ENCODE data around the gene HCRTR2. TPM values are rescaled to one million over a fixed set of nuclear protein-coding genes. Genes with fewer than 3 reads are reported as not detected.
"Not testable (repeated sequence)": the region's sequence is repeated elsewhere in the genome, so short reads cannot be mapped to it uniquely, and the experiment has no call there.

The HCRTR2 gene
- total and polyA plus RNA-seq, 2 experiments from 2014 or later = not detected

GRCh38 chr6:55141611-55142010 lies 32.7 kb upstream of the HCRTR2 start:
- no peaks in the 10 kb centered on the region for H3K36me3 ChIP-seq
- no peaks in the 10 kb centered on the region for H3K4me1 ChIP-seq (ENCODE audit: low read depth)
- no peaks in the 10 kb centered on the region for H3K27me3 ChIP-seq
- no peak for DNase-seq (ENCODE audit: low read depth in 1 of 2, low spot score in 1 of 2)
- H3K27ac ChIP-seq = no peak overlapping the region
- no peaks in the 10 kb centered on the region for H3K9me3 ChIP-seq (ENCODE audit: low read depth)
- H3K4me3 ChIP-seq = no peak overlapping the region
- no peak for TF ChIP-seq CTCF (IDR thresholded peaks at IDR 0.05; ENCODE audit: low read depth, low read length)

GRCh38 chr6:55142610-55143009 lies 31.7 kb upstream of the HCRTR2 start:
- no peak for TF ChIP-seq CTCF (IDR thresholded peaks at IDR 0.05; ENCODE audit: low read depth, low read length)
- no peak for DNase-seq (ENCODE audit: low read depth in 1 of 2, low spot score in 1 of 2)

GRCh38 chr6:55153284-55153683 lies 21.0 kb upstream of the HCRTR2 start:
- no peak for TF ChIP-seq CTCF (IDR thresholded peaks at IDR 0.05; ENCODE audit: low read depth, low read length)
- no peak overlapping the region for H3K27ac ChIP-seq
- DNase-seq (ENCODE audit: low read depth in 1 of 2, low spot score in 1 of 2) = no peak
- H3K4me3 ChIP-seq = no peak overlapping the region
- no peaks in the 10 kb centered on the region for H3K4me1 ChIP-seq (ENCODE audit: low read depth)
- H3K27me3 ChIP-seq = no peaks in the 10 kb centered on the region
- H3K36me3 ChIP-seq = no peaks in the 10 kb centered on the region
- H3K9me3 ChIP-seq (ENCODE audit: low read depth) = no peaks in the 10 kb centered on the region

More at GRCh38 chr6:55142610-55143009, 31.7 kb upstream of the HCRTR2 start:
- Histone ChIP-seq H3K27ac (no peak overlapping the region), H3K36me3 (no peaks in the 10 kb centered on the region), H3K4me1 (ENCODE audit: low read depth) (no peaks in the 10 kb centered on the region), H3K4me3 (no peak overlapping the region), H3K27me3 (no peaks in the 10 kb centered on the region), H3K9me3 (ENCODE audit: low read depth) (no peaks in the 10 kb centered on the region)

GRCh38 chr6:55158784-55159183 lies 15.5 kb upstream of the HCRTR2 start:
- H3K9me3 ChIP-seq (ENCODE audit: low read depth); H3K4me1 ChIP-seq (ENCODE audit: low read depth); H3K36me3 ChIP-seq; H3K4me3 ChIP-seq; H3K27ac ChIP-seq; H3K27me3 ChIP-seq; DNase-seq (ENCODE audit: low read depth in 1 of 2, low spot score in 1 of 2): not testable (repeated sequence)

- H3K27me3 ChIP-seq = peaks cover 8% of the 10 kb centered on the region
- H3K9me3 ChIP-seq (ENCODE audit: low read depth) = no peaks in the 10 kb centered on the region
- no peak for TF ChIP-seq CTCF (IDR thresholded peaks at IDR 0.05; ENCODE audit: low read depth, low read length)
- no peaks in the 10 kb centered on the region for H3K36me3 ChIP-seq
- no peaks in the 10 kb centered on the region for H3K4me1 ChIP-seq (ENCODE audit: low read depth)
- DNase-seq (ENCODE audit: low read depth in 1 of 2, low spot score in 1 of 2) = no peak
- H3K4me3 ChIP-seq = no peak overlapping the region
- no peak overlapping the region for H3K27ac ChIP-seq
These were observed 6.5 kb upstream of the HCRTR2 start for GRCh38 chr6:55167860-55168259.

- Histone ChIP-seq H3K27ac (no peak overlapping the region), H3K4me3 (no peak overlapping the region), H3K27me3 (peaks cover 44% of the 10 kb centered on the region), H3K9me3 (ENCODE audit: low read depth) (no peaks in the 10 kb centered on the region), H3K36me3 (no peaks in the 10 kb centered on the region), H3K4me1 (ENCODE audit: low read depth) (no peaks in the 10 kb centered on the region)
- DNase-seq (ENCODE audit: low read depth in 1 of 2, low spot score in 1 of 2) = no peak
- no peak for TF ChIP-seq CTCF (IDR thresholded peaks at IDR 0.05; ENCODE audit: low read depth, low read length)
These were observed 1.0 kb downstream of the HCRTR2 start for GRCh38 chr6:55175078-55176049.

All from cardiac muscle cell (in vitro differentiated cells and primary cell).